ENCODE results near the gene GTF3A.

The GTF3A gene

GRCh38 chr13:27474751-27475268, 50.4 kb downstream of the GTF3A start:
- Histone ChIP-seq H3K9me3 (ENCODE audit: insufficient read depth, low read depth, low read length) (no peaks in the 10 kb centered on the region), H3K27me3 (ENCODE audit: insufficient read depth, low read length) (no peaks in the 10 kb centered on the region), H3K27ac (ENCODE audit: low read depth, low read length) (no peak overlapping the region), H3K36me3 (ENCODE audit: insufficient read depth, low read length) (no peaks in the 10 kb centered on the region), H3K4me3 (ENCODE audit: low read length) (no peak overlapping the region), H3K4me1 (ENCODE audit: insufficient read depth, low read length) (no peaks in the 10 kb centered on the region), H3K9ac (ENCODE audit: low read depth, low read length) (no peak overlapping the region)
- WGBS, result 95% methylated on average over 13 of the region's 13 CpGs

GRCh38 chr13:27476943-27477703, 52.7 kb downstream of the GTF3A start:
- Histone ChIP-seq H3K9ac (ENCODE audit: low read depth, low read length) (no peak overlapping the region), H3K36me3 (ENCODE audit: insufficient read depth, low read length) (no peaks in the 10 kb centered on the region), H3K4me1 (ENCODE audit: insufficient read depth, low read length) (no peaks in the 10 kb centered on the region), H3K27ac (ENCODE audit: low read depth, low read length) (no peak overlapping the region), H3K4me3 (ENCODE audit: low read length) (no peak overlapping the region), H3K27me3 (ENCODE audit: insufficient read depth, low read length) (no peaks in the 10 kb centered on the region; the same call in 1 of the 2 replicates), H3K9me3 (ENCODE audit: insufficient read depth, low read depth, low read length) (no peaks in the 10 kb centered on the region)
- WGBS, result 76% methylated on average over 9 of the region's 10 CpGs

- H3K4me3 ChIP-seq (ENCODE audit: low read length), result no peak overlapping the region
- no peaks in the 10 kb centered on the region for H3K36me3 ChIP-seq (ENCODE audit: insufficient read depth, low read length)
- H3K4me1 ChIP-seq (ENCODE audit: insufficient read depth, low read length), result no peaks in the 10 kb centered on the region
- no peaks in the 10 kb centered on the region; the same call in 1 of the 2 replicates for H3K27me3 ChIP-seq (ENCODE audit: insufficient read depth, low read length)
- no peak overlapping the region for H3K9ac ChIP-seq (ENCODE audit: low read depth, low read length)
- no peaks in the 10 kb centered on the region for H3K9me3 ChIP-seq (ENCODE audit: insufficient read depth, low read depth, low read length)
- H3K27ac ChIP-seq (ENCODE audit: low read depth, low read length), result no peak overlapping the region
- WGBS, result 10% methylated on average over 11 of the region's 11 CpGs
Measured at GRCh38 chr13:27481766-27482165, 57.3 kb downstream of the GTF3A start.

- no peak overlapping the region for H3K4me3 ChIP-seq (ENCODE audit: low read length)
- no peaks in the 10 kb centered on the region; the same call in 1 of the 2 replicates for H3K27me3 ChIP-seq (ENCODE audit: insufficient read depth, low read length)
- no peaks in the 10 kb centered on the region for H3K36me3 ChIP-seq (ENCODE audit: insufficient read depth, low read length)
- no peaks in the 10 kb centered on the region for H3K9me3 ChIP-seq (ENCODE audit: insufficient read depth, low read depth, low read length)
- no peak overlapping the region for H3K9ac ChIP-seq (ENCODE audit: low read depth, low read length)
- 96% methylated on average over 6 of the region's 7 CpGs for WGBS
- no peak overlapping the region for H3K27ac ChIP-seq (ENCODE audit: low read depth, low read length)
- no peaks in the 10 kb centered on the region for H3K4me1 ChIP-seq (ENCODE audit: insufficient read depth, low read length)
Measured at GRCh38 chr13:27482983-27483382, 58.6 kb downstream of the GTF3A start.

- H3K4me1 ChIP-seq (ENCODE audit: insufficient read depth, low read length), result no peaks in the 10 kb centered on the region
- H3K9ac ChIP-seq (ENCODE audit: low read depth, low read length), result no peak overlapping the region
- WGBS, result 90% methylated on average over 11 of the region's 11 CpGs
- H3K9me3 ChIP-seq (ENCODE audit: insufficient read depth, low read depth, low read length), result no peaks in the 10 kb centered on the region
- H3K36me3 ChIP-seq (ENCODE audit: insufficient read depth, low read length), result no peaks in the 10 kb centered on the region
- H3K27ac ChIP-seq (ENCODE audit: low read depth, low read length), result no peak overlapping the region
- H3K4me3 ChIP-seq (ENCODE audit: low read length), result no peak overlapping the region
- no peaks in the 10 kb centered on the region; the same call in 1 of the 2 replicates for H3K27me3 ChIP-seq (ENCODE audit: insufficient read depth, low read length)
Measured at GRCh38 chr13:27483421-27483820, 59.0 kb downstream of the GTF3A start.
